HG02759 (cell line): ENCODE results near the gene METTL17.

ENCODE experiments used
- ATAC-seq: cut with Tn5 transposase; IDR thresholded peaks from one replicate; pipeline ENCODE4 v1.9.1; 2021; ENCODE audit warnings: mild to moderate bottlenecking, moderate library complexity; ENCODE audit not compliant: unreplicated experiment

Gene METTL17

DNA sequence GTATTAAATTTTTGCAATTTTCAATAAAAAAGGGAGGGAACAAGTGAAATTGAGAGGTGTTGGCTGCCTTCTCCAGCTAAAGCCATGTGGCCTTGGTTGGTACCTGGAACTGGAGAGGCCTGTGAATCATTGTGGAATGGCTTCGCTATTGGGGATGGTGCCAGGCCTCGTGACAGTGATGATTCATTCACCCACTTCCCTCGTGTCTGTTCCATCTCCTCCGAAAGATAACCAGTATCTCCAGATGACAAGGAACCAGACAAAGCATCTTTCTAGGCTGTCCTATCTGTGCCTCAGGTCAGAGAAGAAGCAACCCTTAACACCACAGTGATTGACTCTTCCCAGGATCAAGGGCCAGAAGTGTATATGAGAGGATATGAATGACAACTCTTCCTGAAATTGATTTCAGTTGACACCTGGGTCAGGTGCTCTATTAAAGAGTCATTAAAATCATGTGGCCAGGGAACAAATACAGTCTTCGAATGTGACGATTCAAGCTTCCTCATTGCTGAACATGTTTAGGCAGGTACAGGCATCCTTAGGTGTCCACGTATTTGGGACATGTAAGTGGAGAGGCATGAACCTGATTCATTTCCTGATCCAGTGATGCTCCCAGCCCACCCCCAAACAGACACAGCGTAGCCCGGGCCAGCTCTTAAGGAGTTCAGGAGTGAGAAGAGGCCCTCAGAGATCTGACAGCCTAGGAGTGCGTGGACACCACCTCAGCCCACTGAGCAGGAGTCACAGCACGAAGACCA is 52.1 kb downstream of the METTL17 start, which contains the start of gene RNASE7:
RNASE7 (plus strand) TSS at position 687 of the 758 bp plus-strand sequence. CDS start 631 bp downstream, outside the sequence.
- ATAC-seq: no peak

GRCh38 chr14:21042918-21043317 is 53.1 kb downstream of the METTL17 start:
- ATAC-seq: no peak

DNA sequence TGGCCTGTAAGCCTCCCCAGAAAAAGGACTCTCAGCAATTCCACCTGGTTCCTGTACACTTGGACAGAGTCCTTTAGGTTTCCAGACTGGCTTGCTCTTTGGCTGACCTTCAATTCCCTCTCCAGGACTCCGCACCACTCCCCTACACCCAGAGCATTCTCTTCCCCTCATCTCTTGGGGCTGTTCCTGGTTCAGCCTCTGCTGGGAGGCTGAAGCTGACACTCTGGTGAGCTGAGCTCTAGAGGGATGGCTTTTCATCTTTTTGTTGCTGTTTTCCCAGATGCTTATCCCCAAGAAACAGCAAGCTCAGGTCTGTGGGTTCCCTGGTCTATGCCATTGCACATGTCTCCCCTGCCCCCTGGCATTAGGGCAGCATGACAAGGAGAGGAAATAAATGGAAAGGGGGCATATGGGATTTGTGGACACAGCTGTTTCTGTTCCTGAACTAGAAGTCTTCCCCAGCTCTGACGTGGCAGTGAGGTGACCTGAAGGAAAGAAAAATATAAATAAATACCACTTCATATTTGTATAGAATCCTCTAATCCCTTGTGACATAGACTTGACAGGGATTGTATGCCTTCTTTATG is 53.7 kb downstream of the METTL17 start:
- ATAC-seq: no peak

DNA sequence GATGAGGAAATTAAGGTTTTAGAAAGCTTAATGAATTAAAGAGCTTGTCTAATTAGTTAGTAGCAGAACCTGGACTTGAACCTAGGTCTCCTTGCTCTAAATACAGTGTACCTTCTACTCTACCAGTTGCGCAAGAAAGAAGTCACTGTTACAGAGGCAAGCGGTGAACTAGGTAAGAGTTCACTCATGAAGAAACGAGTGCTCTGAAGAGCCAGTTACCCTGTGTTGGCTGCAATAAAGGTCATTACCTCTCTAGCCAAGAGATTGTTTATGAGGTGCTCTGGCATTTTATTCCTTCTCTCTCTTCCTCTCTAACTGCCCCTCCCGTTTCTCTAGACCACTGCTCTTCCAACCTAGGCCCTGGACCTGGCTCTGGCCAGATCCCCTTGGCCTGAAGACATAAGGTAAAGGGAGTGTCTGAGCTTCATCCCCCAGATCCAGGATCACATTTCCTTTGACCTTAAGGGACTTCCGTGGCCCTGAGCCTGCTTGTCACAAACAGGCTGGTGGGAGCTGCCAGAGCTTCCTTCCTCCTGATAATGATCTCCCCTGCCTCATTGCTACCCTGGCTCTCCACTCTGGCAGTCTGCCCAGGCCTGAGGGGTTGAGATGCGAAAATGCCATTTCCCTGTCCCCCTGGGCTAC is 54.3 kb downstream of the METTL17 start:
- ATAC-seq: no peak
